ENCODE measurements around the gene SH3BP1.
A peak's percentile ranks its signal among the peaks of the same experiment; 100 is the strongest.
"Not testable (repeated sequence)": the region's sequence is repeated elsewhere in the genome, so short reads cannot be mapped to it uniquely, and the experiment has no call there.

The SH3BP1 gene

DNA sequence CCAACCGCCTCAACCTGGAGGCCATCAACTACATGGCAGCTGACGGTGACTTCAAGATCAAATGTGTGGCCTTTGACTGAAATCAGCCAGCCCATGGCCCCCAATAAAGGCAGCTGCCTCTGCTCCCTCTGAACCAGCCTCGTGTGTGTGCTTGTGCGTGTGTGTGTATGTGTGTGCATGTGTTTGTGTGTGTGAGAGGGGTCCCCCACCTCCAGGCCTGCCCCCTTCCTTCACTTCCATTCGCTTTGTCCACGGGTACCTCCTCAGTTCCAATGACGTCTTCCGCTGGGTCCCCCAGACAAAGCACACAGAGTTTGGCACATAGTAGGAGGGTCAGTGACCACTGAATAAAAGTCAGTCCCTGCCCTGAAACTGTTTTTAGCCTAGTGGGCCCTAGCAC lies 40.2 kb downstream of the SH3BP1 start:
- no peak for DNase-seq (ENCODE audit: low spot score)

DNA sequence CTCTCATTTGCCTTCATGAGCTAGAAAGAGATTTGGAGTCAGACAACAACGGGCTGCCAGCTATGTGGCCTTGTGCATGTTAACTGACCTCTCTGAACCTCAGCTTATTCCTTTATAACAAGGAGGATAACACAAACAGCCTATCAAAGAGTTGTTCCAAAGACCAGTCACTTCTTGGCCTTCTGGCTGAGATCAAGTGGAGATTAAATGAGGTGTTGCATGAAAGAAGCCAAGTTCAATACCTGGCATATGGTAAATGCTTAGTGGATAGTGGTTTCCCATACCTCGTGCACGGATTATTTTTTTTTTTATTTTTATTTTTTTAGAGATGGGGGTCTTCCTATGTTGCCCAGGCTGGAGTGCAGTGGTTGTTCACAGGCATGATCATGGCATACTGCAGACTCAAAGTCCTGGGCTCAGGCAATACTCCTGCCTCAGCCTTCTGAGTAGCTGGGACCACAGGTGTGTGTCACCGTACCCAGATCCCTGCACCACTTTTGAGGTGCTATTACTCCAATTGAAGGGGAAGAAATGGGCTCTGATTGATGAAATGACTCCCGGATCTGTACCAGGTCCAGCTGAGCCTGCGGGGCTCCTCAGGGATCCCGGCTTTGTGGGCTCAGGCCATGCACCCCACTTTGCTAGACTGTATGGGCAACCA lies 40.9 kb downstream of the SH3BP1 start:
- DNase-seq (ENCODE audit: low spot score), result no peak

DNA sequence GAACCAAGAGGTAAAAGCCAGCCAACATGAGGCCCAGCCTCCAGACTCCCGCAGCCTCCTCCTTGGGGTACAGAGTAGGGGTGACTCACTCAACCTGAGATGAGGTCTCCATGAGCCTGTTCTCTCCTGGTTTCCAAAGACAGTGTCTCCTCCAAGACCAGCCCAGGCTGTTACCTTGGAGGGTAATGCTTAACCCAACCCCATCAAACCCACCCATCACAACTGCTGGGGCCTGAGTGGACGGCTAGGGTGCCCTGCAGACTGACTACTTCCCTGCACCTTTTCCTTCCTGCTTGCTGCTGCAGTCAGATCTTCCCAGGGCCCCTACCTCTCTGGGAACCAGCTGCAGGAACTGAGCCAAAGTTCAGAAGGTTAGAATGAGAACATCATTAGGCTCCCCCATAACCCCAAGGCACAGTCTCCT lies 41.5 kb downstream of the SH3BP1 start:
- DNase-seq (ENCODE audit: low spot score), result no peak

DNA sequence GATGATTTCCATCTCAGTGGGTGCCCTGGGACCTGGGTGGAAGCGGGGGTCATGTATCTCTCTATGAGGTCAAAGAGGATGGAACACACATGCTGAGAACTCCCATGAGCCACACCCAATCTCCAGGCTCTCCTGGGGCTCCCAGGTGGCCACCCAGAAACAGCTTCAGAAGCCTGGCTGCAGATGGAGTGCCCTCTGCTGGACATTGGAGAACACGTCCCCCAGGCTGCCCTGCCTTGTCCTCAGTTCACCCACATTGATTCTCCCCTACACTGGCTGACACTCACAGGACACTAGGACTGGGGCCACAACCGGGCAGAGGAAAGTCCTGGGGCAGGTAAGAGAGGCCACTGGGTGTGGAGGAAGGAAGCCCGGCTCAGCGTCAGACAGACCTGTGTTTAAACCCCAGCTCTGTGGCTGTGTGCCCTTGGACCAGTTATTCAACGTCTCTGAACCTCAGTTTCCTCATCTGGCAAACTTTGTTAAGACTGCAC lies 42.1 kb downstream of the SH3BP1 start:
- peak; percentile 81 for DNase-seq (ENCODE audit: low spot score)

DNA sequence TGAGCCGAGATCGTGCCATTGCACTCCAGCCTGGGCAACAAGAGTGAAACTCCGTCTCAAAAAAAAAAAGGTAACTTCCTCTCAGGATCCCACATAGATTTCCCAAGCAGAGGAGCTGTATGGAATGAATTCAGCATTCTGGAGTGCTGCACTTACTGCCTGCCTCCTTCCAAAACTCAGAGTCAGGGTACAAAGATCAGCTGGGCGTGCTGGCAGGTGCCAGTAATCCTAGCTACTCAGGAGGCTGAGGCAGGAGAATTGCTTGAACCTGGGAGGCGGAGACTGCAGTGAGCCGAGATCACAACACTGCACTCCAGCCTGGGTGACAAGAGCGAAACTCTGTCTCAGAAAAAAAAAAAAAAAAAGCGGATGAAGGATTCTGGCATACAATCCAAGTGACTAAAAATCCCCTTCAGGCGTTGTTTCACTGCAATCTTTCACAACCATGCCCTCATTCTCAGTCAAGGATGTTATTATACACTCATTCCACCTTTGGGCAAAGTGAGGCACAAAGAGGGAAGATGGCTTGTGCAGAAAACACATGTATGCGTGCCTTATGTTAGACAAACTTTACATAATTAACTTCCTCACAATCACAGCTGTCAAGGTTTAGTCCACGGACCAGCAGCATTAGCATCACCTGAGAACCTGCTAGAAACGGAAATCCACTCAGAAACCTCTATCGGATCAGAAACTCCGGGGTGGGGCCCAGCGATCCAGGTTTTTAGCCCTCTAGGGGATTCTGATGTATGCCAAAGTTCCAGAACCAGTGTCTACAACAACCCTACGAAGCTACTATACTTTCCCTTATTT lies 45.5 kb downstream of the SH3BP1 start:
- DNase-seq (ENCODE audit: low spot score), result no peak

DNA sequence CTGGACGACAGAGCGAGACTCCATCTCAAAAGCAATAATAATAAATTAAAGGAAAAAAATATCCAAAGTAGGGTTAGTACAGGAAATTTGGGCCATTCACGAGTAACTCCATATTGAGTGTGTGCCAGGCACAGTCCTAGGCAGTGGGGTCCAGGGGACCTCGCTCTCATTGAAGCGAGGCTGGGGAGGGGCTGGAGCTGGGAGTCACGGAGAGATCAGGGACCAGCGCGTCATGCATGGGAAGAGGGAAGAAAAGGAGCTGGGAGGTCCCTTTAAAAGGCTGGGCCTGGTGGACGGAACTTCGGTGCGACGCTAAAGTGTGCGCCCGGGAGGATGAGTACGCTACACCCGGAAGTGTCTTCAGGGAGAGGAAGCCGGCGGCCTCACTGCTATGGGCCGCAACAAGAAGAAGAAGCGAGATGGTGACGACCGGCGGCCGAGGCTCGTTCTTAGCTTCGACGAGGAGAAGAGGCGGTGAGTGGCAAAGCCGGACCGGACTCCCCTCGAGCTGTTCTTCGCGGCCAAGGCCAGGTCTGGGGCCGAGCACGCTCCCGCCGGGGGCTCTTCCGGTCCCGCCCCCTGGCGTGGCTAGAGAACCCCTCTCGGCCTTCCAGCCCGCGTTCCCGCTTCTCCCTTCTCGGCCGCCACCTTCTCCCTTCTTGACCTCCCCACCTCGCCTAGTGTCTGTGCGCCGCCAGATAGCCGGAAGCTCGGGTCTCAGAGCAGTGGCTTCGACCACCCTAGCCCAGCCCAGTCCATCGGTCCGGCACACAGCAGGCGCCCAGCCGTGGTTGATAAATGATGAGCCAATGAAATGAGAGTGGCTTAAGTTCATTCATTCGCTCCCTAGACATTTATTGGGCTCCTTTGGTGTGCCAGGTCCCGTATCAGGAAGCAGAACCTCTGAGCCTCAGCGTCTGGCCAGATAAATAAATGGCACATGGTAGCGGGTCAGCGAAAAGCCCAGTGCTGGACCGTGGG lies 46.8 kb downstream of the SH3BP1 start, which contains the start of gene NOL12:
Gene NOL12 (plus strand): TSS at position 342 of the 981 bp plus-strand sequence. CDS start 50 bp downstream, at position 392.
- DNase-seq (ENCODE audit: low spot score), result peak; percentile 93

DNA sequence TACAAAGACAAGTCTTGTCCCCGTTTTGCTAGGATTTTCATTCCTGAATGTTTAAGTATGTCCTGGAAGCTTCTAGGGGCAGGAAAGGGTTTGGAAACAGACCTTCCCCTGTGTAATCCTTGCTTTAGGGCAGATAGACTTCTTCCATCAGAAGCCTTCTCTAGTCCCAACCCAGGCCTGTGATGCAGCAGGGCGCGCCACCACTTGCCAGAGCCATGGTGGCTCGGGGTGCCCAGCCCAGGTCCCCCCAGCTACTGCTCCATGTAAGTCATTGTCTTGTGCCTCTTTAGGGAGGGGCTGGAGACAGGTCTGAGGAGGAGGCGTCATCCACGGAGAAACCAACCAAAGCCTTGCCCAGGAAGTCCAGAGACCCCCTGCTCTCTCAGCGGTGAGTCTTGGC lies 50.9 kb downstream of the SH3BP1 start:
- no peak for DNase-seq (ENCODE audit: low spot score)

DNA sequence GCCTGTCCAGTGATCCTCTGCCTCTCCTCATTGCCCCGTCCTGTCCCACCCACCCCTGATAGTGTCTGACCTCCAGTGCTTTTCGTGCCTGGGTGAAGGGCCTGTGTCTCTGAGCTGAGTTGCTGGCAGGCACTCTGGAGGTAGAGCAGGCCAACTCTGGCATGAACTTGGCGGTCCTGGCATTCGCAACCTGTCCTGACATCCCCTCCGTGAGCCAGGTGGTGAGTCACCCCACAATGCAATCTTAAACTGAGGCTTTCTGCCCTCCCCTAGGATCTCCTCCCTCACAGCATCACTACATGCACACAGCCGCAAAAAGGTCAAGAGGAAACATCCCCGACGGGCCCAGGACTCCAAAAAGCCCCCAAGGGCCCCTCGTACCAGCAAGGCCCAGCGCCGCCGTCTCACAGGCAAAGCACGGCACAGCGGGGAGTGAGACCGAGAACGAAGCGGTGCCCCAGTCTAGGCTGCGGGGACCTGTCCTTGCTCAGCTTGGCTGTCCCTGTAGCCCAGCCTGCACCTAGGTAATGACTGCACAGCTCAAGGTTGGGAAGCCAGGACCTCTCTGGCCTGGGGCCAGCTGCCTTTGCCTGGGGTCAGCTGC lies 51.5 kb downstream of the SH3BP1 start:
- no peak for DNase-seq (ENCODE audit: low spot score)

DNA sequence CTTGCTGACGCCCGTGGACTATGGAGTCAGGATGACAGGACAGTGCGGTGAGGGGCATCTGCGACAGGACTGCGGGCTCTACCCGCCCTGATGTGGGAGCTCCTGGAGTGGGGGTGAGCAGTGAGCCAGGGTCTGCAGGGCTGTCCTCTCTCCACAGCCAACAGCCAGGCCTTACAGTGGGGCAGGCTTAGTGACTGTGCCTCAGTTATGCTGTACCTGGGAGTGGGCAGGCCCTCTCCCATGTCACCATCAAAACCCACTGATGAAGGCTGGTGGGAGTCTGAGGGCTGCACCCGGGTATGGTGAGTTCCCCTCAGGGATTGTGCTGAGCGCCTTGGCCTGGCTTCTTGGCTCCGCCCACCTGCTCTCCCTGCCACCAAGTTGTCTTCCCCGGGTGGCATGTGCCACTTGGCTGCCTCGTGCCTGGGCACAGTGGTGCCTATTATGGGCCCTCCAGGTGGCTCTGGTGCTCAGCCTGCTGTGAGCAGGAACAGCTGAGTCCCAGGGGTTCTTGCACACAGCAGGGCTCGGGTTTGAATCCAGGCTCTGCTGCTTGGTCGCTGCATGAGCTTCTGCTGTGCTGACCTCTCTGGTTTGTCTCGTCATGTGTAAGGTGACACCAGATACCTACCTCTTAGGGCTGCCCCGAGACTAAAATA lies 53.3 kb downstream of the SH3BP1 start:
- DNase-seq (ENCODE audit: low spot score), result no peak

DNA sequence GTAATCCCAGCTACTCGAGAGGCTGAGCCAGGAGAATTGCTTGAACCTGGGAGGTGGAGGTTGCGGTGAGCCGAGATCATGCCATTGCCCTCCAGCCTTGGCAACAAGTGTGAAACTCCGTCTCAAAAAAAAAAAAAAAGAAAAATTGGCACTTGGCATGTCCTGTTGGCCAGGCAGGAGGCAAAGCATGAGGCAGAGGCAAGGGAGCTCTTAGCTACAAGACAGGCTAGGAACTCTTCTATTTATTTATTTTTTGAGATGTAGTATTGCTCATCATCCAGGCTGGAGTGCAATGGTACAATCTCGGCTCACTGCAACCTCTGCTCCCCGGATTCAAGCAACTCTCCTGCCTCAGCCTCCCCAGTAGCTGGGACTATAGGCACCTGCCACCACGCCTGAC lies 54.7 kb downstream of the SH3BP1 start:
- not testable (repeated sequence) for DNase-seq (ENCODE audit: low spot score)

DNA sequence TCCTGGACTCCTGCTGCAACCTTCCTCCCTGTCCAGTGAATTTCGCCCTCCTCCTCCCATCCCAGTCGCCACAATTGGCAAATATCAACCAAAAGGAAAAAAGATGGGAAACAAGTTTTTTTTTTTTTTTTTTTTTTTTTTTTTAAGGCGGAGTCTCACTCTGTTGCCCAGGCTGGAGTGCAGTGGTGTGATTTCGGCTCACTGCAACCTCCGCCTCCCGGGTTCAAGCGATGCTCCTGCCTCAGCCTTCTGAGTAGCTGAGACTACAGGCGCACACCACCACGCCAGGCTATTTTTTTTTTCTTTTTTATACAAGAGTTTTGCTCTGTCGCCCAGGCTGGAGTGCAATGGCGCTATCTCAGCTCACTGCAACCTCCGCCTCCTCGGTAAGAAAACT lies 56.8 kb downstream of the SH3BP1 start:
- not testable (repeated sequence) for DNase-seq (ENCODE audit: low spot score)

DNA sequence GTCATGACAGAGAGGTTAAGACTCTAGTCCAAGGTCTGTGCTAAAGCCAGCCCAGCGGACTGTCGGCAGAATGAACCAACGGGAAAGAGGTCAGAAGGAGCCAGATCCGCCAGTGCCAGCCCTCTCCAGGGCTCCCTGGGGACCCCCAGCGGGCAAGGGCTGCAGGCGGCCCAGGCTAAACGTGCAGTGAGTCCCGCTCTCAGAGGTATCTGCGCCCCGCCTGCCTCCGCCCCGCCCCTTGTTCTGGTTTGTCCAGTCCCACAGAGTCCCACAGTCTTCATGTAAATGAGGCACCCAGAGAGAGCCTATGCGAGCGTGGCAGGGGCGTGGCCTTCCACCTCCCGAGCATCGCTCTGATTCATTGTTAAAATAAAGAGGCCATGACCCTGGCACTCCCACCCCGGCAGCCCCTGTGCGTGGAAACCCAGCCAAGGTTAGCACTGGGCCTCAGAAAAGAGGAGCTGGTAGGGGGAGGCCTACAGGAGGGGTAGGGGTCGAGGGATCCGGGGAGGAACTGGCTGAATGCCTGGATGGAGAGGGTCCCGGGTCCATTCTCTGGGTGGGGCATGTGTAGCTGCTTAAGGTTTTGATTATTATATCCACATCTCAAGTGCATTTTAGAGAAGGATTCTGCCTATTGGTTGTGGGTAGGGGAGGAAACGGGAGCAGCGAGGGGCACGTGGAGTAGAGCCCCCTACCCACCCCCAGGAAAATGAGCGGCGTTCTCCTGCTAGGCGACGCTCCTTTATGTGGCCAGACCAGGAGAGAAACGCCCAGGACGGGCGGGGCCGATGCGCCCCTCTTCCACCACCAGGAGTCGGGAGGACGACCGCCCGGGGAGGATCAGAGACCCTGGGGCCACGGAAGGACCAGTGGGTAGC lies 57.4 kb downstream of the SH3BP1 start, which contains the start of gene TRIOBP:
Gene TRIOBP (plus strand): TSS at position 392 of the 881 bp plus-strand sequence. CDS start 4,318 bp downstream, outside the sequence.
- DNase-seq (ENCODE audit: low spot score), result peak; percentile 91

DNA sequence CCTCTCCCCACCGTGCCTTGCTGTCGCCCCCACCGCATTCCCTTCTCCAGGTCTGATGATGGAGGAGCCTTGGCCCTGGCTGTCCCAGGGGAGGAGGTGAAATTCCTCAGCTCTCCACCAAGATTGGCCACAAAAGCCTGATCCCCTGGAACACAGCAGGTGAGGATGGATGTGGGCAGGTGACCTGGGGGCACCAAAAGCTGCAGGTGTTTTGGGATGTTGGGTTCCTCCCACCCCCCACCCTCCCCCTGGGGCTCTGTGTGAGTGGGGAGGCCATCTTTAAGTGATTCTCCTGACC lies 58.0 kb downstream of the SH3BP1 start:
- no peak for DNase-seq (ENCODE audit: low spot score)

DNA sequence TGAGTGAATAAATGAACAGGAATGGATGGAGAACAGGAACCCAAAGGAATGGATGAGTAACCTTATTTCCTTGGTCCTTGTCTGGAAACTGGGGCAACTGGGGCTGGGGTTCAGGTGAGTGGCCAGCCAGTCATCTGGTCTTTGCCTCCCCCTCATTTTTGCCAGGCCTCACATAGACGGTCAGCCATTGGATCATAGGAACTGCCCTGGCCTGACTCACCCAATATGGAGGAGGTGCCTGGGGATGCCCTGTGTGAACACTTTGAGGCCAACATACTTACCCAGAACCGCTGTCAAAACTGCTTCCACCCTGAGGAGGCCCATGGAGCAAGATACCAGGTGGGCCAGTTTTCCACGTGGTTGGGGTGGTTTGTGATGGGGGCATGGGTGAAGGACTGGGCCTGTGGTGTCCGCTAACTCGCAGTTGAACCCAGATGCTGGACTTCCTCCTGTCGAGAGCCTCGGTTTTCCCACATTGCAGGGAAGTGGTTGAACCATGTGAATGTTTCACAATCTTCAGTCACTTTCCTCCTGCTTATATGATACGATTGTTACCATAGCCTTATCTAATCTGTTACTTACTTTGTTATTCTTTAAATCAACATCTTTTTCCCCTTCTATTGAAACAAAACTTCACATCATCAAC lies 61.8 kb downstream of the SH3BP1 start:
- peak; percentile 61 for DNase-seq (ENCODE audit: low spot score)

DNA sequence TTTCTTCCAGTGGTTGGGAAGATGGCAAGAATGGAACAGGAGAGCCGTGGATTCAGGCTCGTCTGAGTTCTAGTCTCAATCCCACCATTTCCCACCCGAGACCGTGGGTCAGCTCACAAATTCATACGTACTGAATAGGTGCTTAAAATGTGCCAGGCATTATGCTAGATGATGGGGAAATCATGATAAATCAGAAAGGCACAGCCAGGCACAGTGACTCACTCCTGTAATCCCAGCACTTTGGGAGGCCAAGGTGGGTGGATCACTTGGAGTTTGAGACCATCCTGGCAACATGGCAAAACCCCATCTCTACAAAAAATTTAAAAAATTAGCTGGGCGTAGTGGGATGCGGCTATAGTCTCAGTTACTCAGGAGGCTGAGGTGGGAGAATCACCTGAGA lies 64.4 kb downstream of the SH3BP1 start:
- DNase-seq (ENCODE audit: low spot score), result no peak

DNA sequence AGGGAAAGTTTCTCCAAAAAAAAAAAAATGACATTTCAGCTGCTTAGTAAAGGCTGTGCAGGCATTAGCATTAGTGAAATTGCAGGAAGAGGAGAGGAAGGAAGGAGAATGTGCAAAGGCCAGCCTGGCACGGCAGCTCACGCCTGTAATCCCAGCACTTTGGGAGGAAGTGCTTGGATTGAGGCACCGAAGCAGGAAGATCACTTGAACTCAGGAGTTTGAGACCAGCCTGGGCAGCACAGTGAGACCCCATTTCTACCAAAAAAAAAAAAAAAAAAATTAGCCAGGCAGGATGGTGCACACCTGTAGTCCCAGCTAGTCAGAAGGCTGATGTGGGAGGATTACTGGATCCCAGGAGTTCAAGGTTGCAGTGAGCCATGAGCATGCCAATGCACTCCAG lies 65.2 kb downstream of the SH3BP1 start:
- no peak for DNase-seq (ENCODE audit: low spot score)

DNA sequence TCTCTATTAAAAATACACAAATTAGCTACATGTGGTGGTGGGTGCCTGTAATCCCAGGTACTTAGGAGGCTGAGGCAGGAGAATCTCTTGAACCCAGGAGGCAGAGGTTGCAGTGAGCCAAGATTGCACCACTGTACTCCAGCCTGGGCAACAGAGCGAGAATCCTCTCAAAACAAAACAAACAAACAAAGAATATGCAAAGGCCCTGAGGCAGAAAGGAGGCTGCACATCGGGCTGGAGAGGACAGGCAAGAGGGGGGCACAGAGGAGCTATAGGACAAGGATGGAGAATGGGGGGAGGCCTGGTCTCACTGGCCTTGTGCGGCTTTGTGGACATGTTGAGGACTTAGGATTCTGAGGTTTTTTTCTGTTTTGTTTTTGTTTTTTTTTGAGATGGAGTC lies 65.7 kb downstream of the SH3BP1 start:
- DNase-seq (ENCODE audit: low spot score), result no peak
